Peyer's patch (tissue), 4 donors: ENCODE results near the gene MAP3K10. TPM values are rescaled to one million over a fixed set of nuclear protein-coding genes. Genes with fewer than 3 reads are reported as not detected.

ENCODE experiments used
- DNase-seq, 3 donors: peaks; one replicate each; pipeline ENCODE4 v3.0.0-alpha.2; 2017 to 2019
- H3K27ac ChIP-seq, 4 donors: fragments of 200-600 bp; sonication (generic); one replicate each; pipeline ENCODE4 v1.5.1; 2016 to 2019
- H3K27me3 ChIP-seq, 2 donors: fragments of 200-600 bp; sonication (generic); one replicate each; pipeline ENCODE4 v1.5.1; 2019
- H3K36me3 ChIP-seq, 3 donors: fragments of 200-600 bp; sonication (generic); one replicate each; pipeline ENCODE4 v1.5.1; 2016 to 2019
- H3K4me1 ChIP-seq, 4 donors: fragments of 200-600 bp; sonication (generic); one replicate each; pipeline ENCODE4 v1.5.1; 2016 to 2019
- H3K4me3 ChIP-seq, 4 donors: fragments of 200-600 bp; sonication (generic); 1 replicate in 3 of 4; 2 replicates in 1 of 4; pipeline ENCODE4 v1.5.1; 2016 to 2019; ENCODE audit warnings: mild to moderate bottlenecking in 1 of 4
- H3K9me3 ChIP-seq, 4 donors: fragments of 200-600 bp; sonication (generic); one replicate each; pipeline ENCODE4 v1.5.1; 2016 to 2019; ENCODE audit warnings: mild to moderate bottlenecking in 1 of 4
- POLR2A ChIP-seq, 2 donors: fragments of 450-650 bp; IDR thresholded peaks; one replicate each; pipeline ENCODE4 v1.5.1; 2017; ENCODE audit warnings: antibody characterized with exemption in 2 of 2, mild to moderate bottlenecking in 2 of 2, moderate library complexity in 2 of 2
- total RNA-seq, 4 donors: library from RNA; depleted of rRNA; stranded (reverse); fragments of >200 nt; gene quantifications; one replicate each; pipeline ENCODE4 v1.1.0, GENCODE V29; 2016
- TF ChIP-seq, protein P1 (sequence below), 6 experiments: fragments of 450-650 bp in 4 of 6; fragments of 200-600 bp in 2 of 6; sonication (generic) in 1 of 6; IDR thresholded peaks; one replicate each; pipeline ENCODE4 v1.5.1; 2017 to 2019; ENCODE audit warnings: antibody characterized with exemption in 6 of 6, mild to moderate bottlenecking in 3 of 6, moderate library complexity in 1 of 6

The MAP3K10 gene
- total RNA-seq, 4 donors from 2014 or later = 8.1 to 64.4 (median 16.2) TPM

DNA sequence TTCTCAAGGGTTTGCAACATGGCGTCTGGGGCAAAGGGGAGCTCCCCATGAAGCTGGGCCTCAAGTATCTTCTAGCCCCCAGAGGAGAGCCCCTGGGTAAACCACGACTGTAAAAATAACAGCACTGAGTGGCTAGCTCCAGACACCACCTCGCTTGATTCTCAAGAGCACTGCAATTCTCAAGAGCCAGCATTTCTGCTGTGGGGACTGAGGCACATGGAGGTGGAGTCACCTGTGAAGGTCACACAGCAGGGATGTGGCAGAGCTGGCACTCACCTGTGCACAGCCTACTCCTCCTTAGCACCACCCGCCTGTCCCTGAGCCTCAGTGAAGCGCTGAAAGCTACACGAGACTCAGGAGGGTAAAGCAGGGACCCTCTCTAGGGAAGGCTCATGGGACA is 56.0 kb downstream of the MAP3K10 start:
- Histone ChIP-seq H3K9me3 (no peaks in the 10 kb centered on the region), H3K4me1 (no peaks in the 10 kb centered on the region), H3K27me3 (no peaks in the 10 kb centered on the region), H3K4me3 (no peak overlapping the region), H3K36me3 (peaks cover 0 to 22% (median 0%) of the 10 kb centered on the region in 3 donors), H3K27ac (no peak overlapping the region)
- TF ChIP-seq, protein P1, sequence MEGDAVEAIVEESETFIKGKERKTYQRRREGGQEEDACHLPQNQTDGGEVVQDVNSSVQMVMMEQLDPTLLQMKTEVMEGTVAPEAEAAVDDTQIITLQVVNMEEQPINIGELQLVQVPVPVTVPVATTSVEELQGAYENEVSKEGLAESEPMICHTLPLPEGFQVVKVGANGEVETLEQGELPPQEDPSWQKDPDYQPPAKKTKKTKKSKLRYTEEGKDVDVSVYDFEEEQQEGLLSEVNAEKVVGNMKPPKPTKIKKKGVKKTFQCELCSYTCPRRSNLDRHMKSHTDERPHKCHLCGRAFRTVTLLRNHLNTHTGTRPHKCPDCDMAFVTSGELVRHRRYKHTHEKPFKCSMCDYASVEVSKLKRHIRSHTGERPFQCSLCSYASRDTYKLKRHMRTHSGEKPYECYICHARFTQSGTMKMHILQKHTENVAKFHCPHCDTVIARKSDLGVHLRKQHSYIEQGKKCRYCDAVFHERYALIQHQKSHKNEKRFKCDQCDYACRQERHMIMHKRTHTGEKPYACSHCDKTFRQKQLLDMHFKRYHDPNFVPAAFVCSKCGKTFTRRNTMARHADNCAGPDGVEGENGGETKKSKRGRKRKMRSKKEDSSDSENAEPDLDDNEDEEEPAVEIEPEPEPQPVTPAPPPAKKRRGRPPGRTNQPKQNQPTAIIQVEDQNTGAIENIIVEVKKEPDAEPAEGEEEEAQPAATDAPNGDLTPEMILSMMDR (IDR thresholded peaks at IDR 0.05) = no peak
- no peak for TF ChIP-seq POLR2A (IDR thresholded peaks at IDR 0.05)
- DNase-seq = no peak

DNA sequence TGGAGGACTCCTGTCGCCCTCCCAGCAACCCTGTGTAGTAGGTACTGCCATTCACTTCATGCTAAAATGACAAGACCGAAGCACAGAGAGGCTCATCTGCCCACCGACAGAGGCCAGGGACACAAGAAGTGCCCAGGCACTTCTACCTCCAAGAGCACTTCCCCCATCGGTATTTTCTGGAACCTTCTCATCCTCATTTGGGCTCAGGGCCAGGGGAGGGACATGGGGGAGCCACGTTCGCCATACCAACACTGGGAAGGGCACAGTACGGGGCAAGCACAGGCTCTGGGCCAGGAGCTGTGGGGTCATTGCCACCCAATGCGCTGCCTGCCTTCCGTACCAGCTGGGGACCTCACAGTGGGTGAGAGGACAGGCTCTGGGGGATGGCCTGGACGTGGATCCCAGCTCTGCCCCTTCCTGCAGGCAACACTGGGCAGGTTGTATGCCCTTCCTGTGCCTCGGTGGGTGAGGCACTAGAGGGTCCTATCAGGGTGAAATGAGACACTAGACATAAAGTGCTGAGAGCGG is 56.6 kb downstream of the MAP3K10 start:
- Histone ChIP-seq H3K4me3 (no peak overlapping the region), H3K9me3 (no peaks in the 10 kb centered on the region), H3K27me3 (no peaks in the 10 kb centered on the region), H3K4me1 (no peaks in the 10 kb centered on the region), H3K36me3 (peaks cover 0 to 22% (median 0%) of the 10 kb centered on the region in 3 donors), H3K27ac (no peak overlapping the region)
- DNase-seq = no peak
- TF ChIP-seq POLR2A (IDR thresholded peaks at IDR 0.05) = no peak
- TF ChIP-seq, protein P1 (IDR thresholded peaks at IDR 0.05) = no peak

DNA sequence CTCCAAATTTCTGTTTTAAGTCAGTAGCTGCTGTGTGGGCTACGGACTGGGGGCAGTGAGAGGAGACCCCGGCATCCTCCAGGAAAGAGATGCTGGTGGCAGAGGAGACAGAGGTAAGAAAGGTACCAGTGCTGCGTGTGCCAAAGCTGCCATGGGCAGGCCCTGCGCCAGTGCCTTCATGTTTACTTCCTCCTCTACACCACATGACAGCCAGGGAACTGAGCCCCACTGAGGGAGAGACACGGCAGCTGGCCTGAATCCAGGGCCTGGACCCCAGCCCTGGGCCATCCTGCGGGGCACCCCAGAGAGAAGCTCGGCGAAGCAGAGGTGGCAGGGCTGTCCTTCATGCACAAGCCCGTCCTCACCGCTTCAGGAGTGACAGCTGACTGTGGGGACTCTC is 58.0 kb downstream of the MAP3K10 start:
- H3K27me3 ChIP-seq = no peaks in the 10 kb centered on the region
- no peak overlapping the region for H3K27ac ChIP-seq
- H3K4me1 ChIP-seq = peaks cover 0 to 9% (median 0%) of the 10 kb centered on the region in 4 donors
- DNase-seq = no peak
- no peaks in the 10 kb centered on the region for H3K9me3 ChIP-seq
- TF ChIP-seq, protein P1 (IDR thresholded peaks at IDR 0.05) = no peak
- no peak for TF ChIP-seq POLR2A (IDR thresholded peaks at IDR 0.05)
- peaks cover 0 to 28% (median 0%) of the 10 kb centered on the region in 3 donors for H3K36me3 ChIP-seq
- no peak overlapping the region for H3K4me3 ChIP-seq

DNA sequence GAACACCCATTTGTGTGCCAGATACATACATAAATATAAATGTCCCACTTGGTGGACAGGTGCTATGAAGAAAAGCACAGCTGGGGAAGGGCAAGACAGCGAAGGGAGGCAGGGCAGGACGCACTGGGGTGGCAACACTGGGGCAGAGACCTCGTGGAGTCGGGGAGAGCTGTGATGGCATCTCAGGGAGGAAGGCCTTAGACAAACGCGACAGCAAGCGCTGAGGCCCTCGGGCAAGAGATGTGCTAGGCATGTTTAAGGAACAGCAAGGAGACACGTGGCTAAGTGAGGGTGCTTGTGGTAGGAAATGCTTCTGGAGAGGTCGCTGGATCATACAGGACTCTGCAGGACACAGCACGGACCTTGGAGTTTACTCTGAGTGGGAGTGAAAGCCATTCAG is 58.6 kb downstream of the MAP3K10 start:
- H3K9me3 ChIP-seq = no peaks in the 10 kb centered on the region
- H3K4me1 ChIP-seq = peaks cover 0 to 14% (median 0%) of the 10 kb centered on the region in 4 donors
- H3K27ac ChIP-seq = no peak overlapping the region
- peaks cover 0 to 34% (median 0%) of the 10 kb centered on the region in 3 donors for H3K36me3 ChIP-seq
- TF ChIP-seq, protein P1 (IDR thresholded peaks at IDR 0.05) = no peak
- no peak for TF ChIP-seq POLR2A (IDR thresholded peaks at IDR 0.05)
- no peak for DNase-seq
- H3K4me3 ChIP-seq = no peak overlapping the region
- no peaks in the 10 kb centered on the region for H3K27me3 ChIP-seq

DNA sequence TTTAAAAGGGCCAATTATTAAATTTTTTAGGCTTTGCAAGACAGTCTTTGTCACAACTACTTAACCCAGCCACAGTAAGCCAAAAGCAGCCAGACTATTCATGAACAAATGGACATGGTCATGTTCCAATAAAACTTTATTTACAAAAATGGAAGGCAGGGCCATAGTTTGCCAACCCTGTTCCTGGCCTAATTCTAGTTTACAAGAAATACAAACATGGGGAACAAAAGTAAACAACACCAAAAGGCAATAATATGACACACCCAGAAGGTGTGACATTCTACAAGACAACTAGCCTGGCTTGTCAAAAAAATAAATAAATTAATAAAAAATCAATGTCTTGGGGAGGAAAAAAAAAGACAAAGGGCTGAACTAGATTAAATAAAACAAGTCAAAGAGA is 60.0 kb downstream of the MAP3K10 start:
- H3K27ac ChIP-seq = no peak overlapping the region
- TF ChIP-seq, protein P1 (IDR thresholded peaks at IDR 0.05) = no peak
- TF ChIP-seq POLR2A (IDR thresholded peaks at IDR 0.05) = no peak
- peaks cover 0 to 14% (median 0%) of the 10 kb centered on the region in 4 donors for H3K4me1 ChIP-seq
- peaks cover 0 to 49% (median 0%) of the 10 kb centered on the region in 3 donors for H3K36me3 ChIP-seq
- no peaks in the 10 kb centered on the region for H3K9me3 ChIP-seq
- no peak overlapping the region for H3K4me3 ChIP-seq
- no peak for DNase-seq
- H3K27me3 ChIP-seq = no peaks in the 10 kb centered on the region
